DOHH2 (cell line): Measurements from ENCODE around the gene MTCH2.
"Not testable (repeated sequence)": the region's sequence is repeated elsewhere in the genome, so short reads cannot be mapped to it uniquely, and the experiment has no call there.

Source experiments
- H3F3A ChIP-seq: fragments of 200-600 bp; sonication (generic), shearing (Covaris generic); 2 replicates; pipeline ENCODE4 v1.6.0; 2016; ENCODE audit warnings: antibody characterized with exemption, mild to moderate bottlenecking; ENCODE audit not compliant: control insufficient read depth, insufficient read depth
- H3K27ac ChIP-seq: fragments of 200-600 bp; sonication (generic); 2 replicates; pipeline ENCODE4 v1.5.1; 2014; ENCODE audit warnings: low read depth, mild to moderate bottlenecking, low read length, moderate library complexity
- H3K27me3 ChIP-seq: fragments of 200-600 bp; sonication (generic); 2 replicates; pipeline ENCODE4 v1.6.1; 2014; ENCODE audit warnings: mild to moderate bottlenecking, low read length, mixed read lengths; ENCODE audit not compliant: control insufficient read depth
- H3K36me3 ChIP-seq: fragments of 200-600 bp; sonication (generic); 2 replicates; pipeline ENCODE4 v1.6.1; 2014; ENCODE audit warnings: mild to moderate bottlenecking, low read length, moderate library complexity, mixed read lengths; ENCODE audit not compliant: control insufficient read depth
- H3K4me1 ChIP-seq: fragments of 200-600 bp; sonication (generic); 2 replicates; pipeline ENCODE4 v1.6.1; 2014; ENCODE audit warnings: mild to moderate bottlenecking, low read length, mixed read lengths; ENCODE audit not compliant: control insufficient read depth
- H3K4me2 ChIP-seq: fragments of 200-600 bp; sonication (generic); 2 replicates; pipeline ENCODE4 v1.6.0; 2014; ENCODE audit warnings: mild to moderate bottlenecking, low read length, moderate library complexity
- H3K4me3 ChIP-seq: fragments of 200-600 bp; sonication (generic); 2 replicates; pipeline ENCODE4 v1.5.1; 2014; ENCODE audit warnings: mild to moderate bottlenecking, low read length, mixed read lengths
- H3K79me2 ChIP-seq: fragments of 200-600 bp; sonication (generic); 2 replicates; pipeline ENCODE4 v1.6.1; 2014; ENCODE audit warnings: mild to moderate bottlenecking, low read length, mixed read lengths; ENCODE audit not compliant: control insufficient read depth
- H3K9me2 ChIP-seq: fragments of 200-600 bp; sonication (generic); replicated peaks from 2 replicates; pipeline ENCODE4 v1.6.1; 2014; ENCODE audit warnings: mild to moderate bottlenecking, low read length, mixed read lengths; ENCODE audit not compliant: control insufficient read depth
- H3K9me3 ChIP-seq: fragments of 200-600 bp; sonication (generic); 2 replicates; pipeline ENCODE4 v1.6.1; 2014; ENCODE audit warnings: antibody characterized with exemption, low read length, mixed read lengths; ENCODE audit not compliant: control insufficient read depth, insufficient read depth
- H4K20me1 ChIP-seq: fragments of 200-600 bp; sonication (generic); 2 replicates; pipeline ENCODE4 v1.6.0; 2014; ENCODE audit warnings: low read depth, mild to moderate bottlenecking, antibody characterized with exemption, low read length, moderate library complexity; ENCODE audit not compliant: control insufficient read depth, insufficient read depth
- EZH2phosphoT487 ChIP-seq: fragments of 200-600 bp; sonication (generic); IDR thresholded peaks from 2 replicates; pipeline ENCODE4 v1.6.1; 2017; ENCODE audit warnings: borderline replicate concordance, mild to moderate bottlenecking, antibody characterized with exemption, low read length, moderate library complexity, mixed read lengths
- TF ChIP-seq, protein P1 (sequence below): fragments of 200-600 bp; sonication (generic); IDR thresholded peaks from one replicate; pipeline ENCODE4 v1.5.1; 2014; ENCODE audit warnings: antibody characterized with exemption, mild to moderate bottlenecking, low read depth, low read length; ENCODE audit not compliant: poor library complexity, severe bottlenecking

MTCH2 gene

DNA sequence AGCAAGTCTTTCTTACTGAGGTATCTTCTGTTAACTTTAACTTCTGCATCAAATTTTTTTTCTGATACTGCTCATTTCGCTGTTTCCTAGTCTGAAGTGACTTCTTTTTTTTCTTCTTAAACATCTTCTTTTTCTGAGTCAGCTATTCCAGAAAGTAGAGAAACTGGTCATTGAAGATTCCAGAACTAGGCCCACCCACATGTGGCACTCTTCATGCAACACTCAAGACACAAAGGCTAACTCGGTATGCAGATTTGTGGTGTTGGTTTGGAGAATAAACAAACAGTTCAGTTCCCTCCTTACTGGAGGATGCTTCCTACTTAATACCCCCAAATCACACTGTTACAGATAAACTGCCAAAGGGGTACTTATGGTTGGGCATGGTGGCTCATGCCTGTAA lies 25.2 kb upstream of the MTCH2 start:
- no peaks in the 10 kb centered on the region for H3K36me3 ChIP-seq
- H3F3A ChIP-seq: no peaks in the 10 kb centered on the region
- no peak overlapping the region for H3K27ac ChIP-seq
- no peaks in the 10 kb centered on the region for H3K79me2 ChIP-seq
- no peak overlapping the region for H3K4me2 ChIP-seq
- no peaks in the 10 kb centered on the region for H3K9me3 ChIP-seq
- no peaks in the 10 kb centered on the region for H3K9me2 ChIP-seq
- H3K4me1 ChIP-seq: no peaks in the 10 kb centered on the region
- no peaks in the 10 kb centered on the region for H3K27me3 ChIP-seq
- TF ChIP-seq, protein P1, sequence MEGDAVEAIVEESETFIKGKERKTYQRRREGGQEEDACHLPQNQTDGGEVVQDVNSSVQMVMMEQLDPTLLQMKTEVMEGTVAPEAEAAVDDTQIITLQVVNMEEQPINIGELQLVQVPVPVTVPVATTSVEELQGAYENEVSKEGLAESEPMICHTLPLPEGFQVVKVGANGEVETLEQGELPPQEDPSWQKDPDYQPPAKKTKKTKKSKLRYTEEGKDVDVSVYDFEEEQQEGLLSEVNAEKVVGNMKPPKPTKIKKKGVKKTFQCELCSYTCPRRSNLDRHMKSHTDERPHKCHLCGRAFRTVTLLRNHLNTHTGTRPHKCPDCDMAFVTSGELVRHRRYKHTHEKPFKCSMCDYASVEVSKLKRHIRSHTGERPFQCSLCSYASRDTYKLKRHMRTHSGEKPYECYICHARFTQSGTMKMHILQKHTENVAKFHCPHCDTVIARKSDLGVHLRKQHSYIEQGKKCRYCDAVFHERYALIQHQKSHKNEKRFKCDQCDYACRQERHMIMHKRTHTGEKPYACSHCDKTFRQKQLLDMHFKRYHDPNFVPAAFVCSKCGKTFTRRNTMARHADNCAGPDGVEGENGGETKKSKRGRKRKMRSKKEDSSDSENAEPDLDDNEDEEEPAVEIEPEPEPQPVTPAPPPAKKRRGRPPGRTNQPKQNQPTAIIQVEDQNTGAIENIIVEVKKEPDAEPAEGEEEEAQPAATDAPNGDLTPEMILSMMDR: no peak
- no peak for TF ChIP-seq EZH2phosphoT487
- no peak overlapping the region for H3K4me3 ChIP-seq
- H4K20me1 ChIP-seq: no peaks in the 10 kb centered on the region

DNA sequence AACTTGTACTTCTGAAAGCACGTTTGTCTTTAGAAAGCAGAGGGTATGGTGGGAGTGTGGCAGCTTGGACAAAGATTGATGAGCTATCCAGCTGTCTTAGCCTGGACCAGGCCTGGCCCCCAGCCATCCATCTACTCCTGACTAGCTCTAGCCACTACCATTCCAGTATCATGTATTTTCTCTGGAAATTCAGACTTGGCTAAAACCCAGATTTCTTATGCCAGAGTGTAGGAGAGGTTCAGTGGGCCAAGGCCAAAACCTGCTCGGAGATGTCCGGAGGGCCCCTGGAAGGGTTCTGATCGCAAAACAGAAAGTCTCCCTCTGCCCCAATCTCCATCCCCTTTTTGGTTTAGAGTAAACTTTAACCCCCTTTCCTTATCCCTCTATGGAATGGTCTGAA lies 24.8 kb upstream of the MTCH2 start:
- Histone ChIP-seq H3F3A (no peaks in the 10 kb centered on the region), H3K27ac (no peak overlapping the region), H3K36me3 (no peaks in the 10 kb centered on the region), H3K79me2 (no peaks in the 10 kb centered on the region), H3K9me3 (no peaks in the 10 kb centered on the region), H3K4me2 (no peak overlapping the region), H3K27me3 (no peaks in the 10 kb centered on the region), H3K9me2 (no peaks in the 10 kb centered on the region), H3K4me3 (no peak overlapping the region), H4K20me1 (no peaks in the 10 kb centered on the region), H3K4me1 (no peaks in the 10 kb centered on the region)
- TF ChIP-seq EZH2phosphoT487: no peak
- TF ChIP-seq, protein P1: no peak

DNA sequence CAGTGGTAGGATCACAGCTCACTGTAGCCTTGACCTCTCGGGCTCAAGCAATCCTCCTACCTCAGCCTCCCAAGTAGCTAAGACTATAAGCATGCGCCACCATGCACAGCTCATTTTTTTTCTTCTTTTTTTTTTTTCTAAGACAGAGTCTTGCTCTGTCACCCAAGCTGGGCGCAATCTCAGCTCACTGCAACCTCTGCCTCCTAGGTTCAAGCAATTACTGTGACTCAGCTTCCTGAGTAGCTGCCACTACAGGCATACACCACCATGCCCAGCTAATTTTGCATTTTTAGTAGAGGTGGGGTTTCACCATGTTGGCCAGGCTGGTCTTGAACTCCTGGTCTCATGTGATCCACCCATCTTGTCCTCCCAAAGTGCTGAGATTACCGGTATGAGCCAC lies 22.6 kb upstream of the MTCH2 start:
- H3F3A ChIP-seq, H3K4me1 ChIP-seq, H3K4me3 ChIP-seq, H3K27ac ChIP-seq, H3K9me2 ChIP-seq, H3K79me2 ChIP-seq, H3K4me2 ChIP-seq, H4K20me1 ChIP-seq, H3K36me3 ChIP-seq, H3K27me3 ChIP-seq, H3K9me3 ChIP-seq: not testable (repeated sequence)

DNA sequence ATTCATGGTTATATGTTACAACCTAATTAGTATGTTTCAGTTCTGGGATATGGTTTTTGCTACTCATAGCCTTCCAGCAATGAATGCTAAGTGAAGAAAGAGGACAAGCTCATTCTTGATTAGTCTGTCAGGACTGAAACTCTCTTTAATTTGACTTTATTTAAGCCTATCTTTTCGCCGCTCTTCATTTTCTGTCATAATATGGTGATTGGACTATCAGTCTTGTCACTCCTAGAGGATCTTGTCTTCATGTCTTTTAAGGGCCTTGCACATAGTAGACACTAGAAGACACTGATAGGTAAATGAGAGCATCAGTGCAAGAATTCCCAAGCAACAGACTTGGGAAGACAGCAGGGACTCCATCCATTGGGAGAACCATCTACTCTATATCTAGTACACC lies 18.9 kb upstream of the MTCH2 start:
- Histone ChIP-seq H3K79me2 (no peaks in the 10 kb centered on the region), H3K4me3 (no peak overlapping the region), H3K27ac (no peak overlapping the region), H3K27me3 (peaks cover 7% of the 10 kb centered on the region; the same call in 1 of the 2 replicates), H3K9me3 (no peaks in the 10 kb centered on the region), H3K9me2 (no peaks in the 10 kb centered on the region), H3K4me1 (no peaks in the 10 kb centered on the region), H4K20me1 (no peaks in the 10 kb centered on the region), H3K4me2 (no peak overlapping the region), H3K36me3 (no peaks in the 10 kb centered on the region), H3F3A (no peaks in the 10 kb centered on the region)
- TF ChIP-seq EZH2phosphoT487: no peak
- TF ChIP-seq, protein P1: no peak
